GM21367 (cell line): Measurements from ENCODE around the gene PRPF19.
"Not testable (repeated sequence)": the region's sequence is repeated elsewhere in the genome, so short reads cannot be mapped to it uniquely, and the experiment has no call there.

ENCODE experiments used
- ATAC-seq: cut with Tn5 transposase; IDR thresholded peaks from one replicate; pipeline ENCODE4 v1.9.1; 2021; ENCODE audit not compliant: unreplicated experiment

PRPF19 gene

GRCh38 chr11:60909680-60910280 is 3.4 kb upstream of the PRPF19 start:
- not testable (repeated sequence) for ATAC-seq

GRCh38 chr11:60908803-60909202 is 2.4 kb upstream of the PRPF19 start:
- ATAC-seq = no peak

GRCh38 chr11:60905551-60906113 is 753 bp downstream of the PRPF19 start:
- no peak for ATAC-seq

GRCh38 chr11:60905047-60905446 is 1.3 kb downstream of the PRPF19 start:
- ATAC-seq = no peak

- ATAC-seq = no peak
Observed at GRCh38 chr11:60902625-60903024, 3.8 kb downstream of the PRPF19 start.

- no peak for ATAC-seq
Observed at GRCh38 chr11:60900673-60901404, 5.5 kb downstream of the PRPF19 start.

GRCh38 chr11:60899977-60900376 is 6.4 kb downstream of the PRPF19 start:
- no peak for ATAC-seq

- no peak for ATAC-seq
Observed at GRCh38 chr11:60899046-60899936, 7.1 kb downstream of the PRPF19 start.

GRCh38 chr11:60897496-60897895 is 8.9 kb downstream of the PRPF19 start:
- no peak for ATAC-seq

GRCh38 chr11:60895687-60896086 is 10.7 kb downstream of the PRPF19 start:
- no peak for ATAC-seq

GRCh38 chr11:60891103-60891741 is 15.2 kb downstream of the PRPF19 start:
- no peak for ATAC-seq

GRCh38 chr11:60890696-60891095 is 15.7 kb downstream of the PRPF19 start:
- no peak for ATAC-seq

- ATAC-seq = no peak
Observed at GRCh38 chr11:60889869-60890311, 16.5 kb downstream of the PRPF19 start.

GRCh38 chr11:60887556-60887955 is 18.8 kb downstream of the PRPF19 start:
- no peak for ATAC-seq

- ATAC-seq = no peak
Observed at GRCh38 chr11:60880643-60881282, 25.6 kb downstream of the PRPF19 start.

- ATAC-seq = no peak
Observed at GRCh38 chr11:60879971-60880588, 26.3 kb downstream of the PRPF19 start.

- no peak for ATAC-seq
Observed at GRCh38 chr11:60879104-60879503, 27.3 kb downstream of the PRPF19 start.

- no peak for ATAC-seq
Observed at GRCh38 chr11:60878245-60879101, 27.9 kb downstream of the PRPF19 start.

- ATAC-seq = no peak
Observed at GRCh38 chr11:60876168-60876485, 30.3 kb downstream of the PRPF19 start.
